GM15510 (cell line): Measurements from ENCODE around the gene CCR6.

ENCODE experiments used
- POLR2A ChIP-seq: IDR thresholded peaks from 3 replicates; pipeline ENCODE4 v1.6.1; 2011; ENCODE audit warnings: borderline replicate concordance; ENCODE audit not compliant: insufficient read length; ENCODE audit errors: extremely low read depth

The CCR6 gene

GRCh38 chr6:167125855-167126349, 3.0 kb downstream of the CCR6 start:
- no peak for TF ChIP-seq POLR2A

- no peak for TF ChIP-seq POLR2A
Measured at GRCh38 chr6:167127785-167128531, 5.1 kb downstream of the CCR6 start.

- no peak for TF ChIP-seq POLR2A
Measured at GRCh38 chr6:167129159-167129558, 6.3 kb downstream of the CCR6 start.

GRCh38 chr6:167129562-167129961, 6.7 kb downstream of the CCR6 start:
- no peak for TF ChIP-seq POLR2A

- TF ChIP-seq POLR2A = no peak
Measured at GRCh38 chr6:167130008-167130677, 7.2 kb downstream of the CCR6 start.

- TF ChIP-seq POLR2A = no peak
Measured at GRCh38 chr6:167130712-167131684, 8.1 kb downstream of the CCR6 start.

GRCh38 chr6:167134448-167135328, 11.8 kb downstream of the CCR6 start:
- TF ChIP-seq POLR2A = no peak

- TF ChIP-seq POLR2A = no peak
Measured at GRCh38 chr6:167136376-167136775, 13.5 kb downstream of the CCR6 start.

GRCh38 chr6:167137081-167137480, 14.2 kb downstream of the CCR6 start:
- TF ChIP-seq POLR2A = no peak

- TF ChIP-seq POLR2A = no peak
Measured at GRCh38 chr6:167137881-167138280, 15.0 kb downstream of the CCR6 start.

GRCh38 chr6:167139761-167140160, 16.9 kb downstream of the CCR6 start:
- no peak for TF ChIP-seq POLR2A

GRCh38 chr6:167140589-167141474, 17.9 kb downstream of the CCR6 start:
- no peak for TF ChIP-seq POLR2A
